K562 (cell line): ENCODE data around the gene SKIDA1. TPM values are rescaled to one million over a fixed set of nuclear protein-coding genes. Genes with fewer than 3 reads are reported as not detected.

ENCODE experiments used
- ATAC-seq: fragments of 200-7000 bp; cut with Tn5 transposase; 3 replicates; pipeline ENCODE4 v1.9.1; 2020; ENCODE audit warnings: moderate library complexity
- BruUV-seq: library from RNA; stranded (reverse); fragments of 400-500 nt; replicated peaks from 2 replicates; lab custom pipeline; 2021; lab: Mats Ljungman, UMichigan
- CTCF ChIA-PET: fragments of 300-600 bp; formaldehyde crosslinking; extraction: SDS; loops from one replicate; lab custom pipeline; 2021; ENCODE audit warnings: low intra/inter-chr PET ratio; lab: Yijun Ruan, JAX
- POLR2A ChIA-PET: fragments of 300-600, 350-650 bp; sonication (Branson Sonifier 250); formaldehyde crosslinking; extraction: SDS; loops from one replicate; lab custom pipeline; 2021; ENCODE audit warnings: antibody characterized with exemption, inconsistent platforms; lab: Yijun Ruan, JAX
- DNase-seq, 4 experiments: peaks; one replicate each; pipeline versions ENCODE4 v3.0.0 to v3.0.0-alpha.2; 2011 to 2018; ENCODE audit warnings: low spot score in 3 of 4, mixed read lengths in 3 of 4; ENCODE audit errors: extremely low read depth in 1 of 4
- FAIRE-seq: peaks from 2 replicates; lab custom pipeline; 2011; peaks lifted over from hg19 to GRCh38; lab: Jason Lieb, UNC
- H2AFZ ChIP-seq: 2 replicates; pipeline ENCODE4 v1.6.0; 2011; ENCODE audit warnings: low read depth, low read length, control low read depth, inconsistent platforms
- H3K27ac ChIP-seq: fragments of 200-600 bp; 3 replicates; pipeline ENCODE4 v1.8.0; 2011; ENCODE audit warnings: low read depth, mild to moderate bottlenecking, control low read depth, inconsistent platforms, low read length, moderate library complexity, mixed read lengths; ENCODE audit errors: extremely low read depth
- H3K27me3 ChIP-seq, 2 experiments: fragments of 300-600 bp in 1 of 2; 2 replicates in 1 of 2; 3 replicates in 1 of 2; pipeline versions ENCODE4 v1.6.0 to v1.8.0; 2011; ENCODE audit warnings: inconsistent platforms in 2 of 2, low read length in 2 of 2, mild to moderate bottlenecking in 1 of 2, mixed read lengths in 1 of 2, moderate library complexity in 1 of 2; ENCODE audit not compliant: control insufficient read depth in 2 of 2, insufficient read depth in 2 of 2
- H3K36me3 ChIP-seq: fragments of 300-600 bp; 3 replicates; pipeline ENCODE4 v1.8.0; 2011; ENCODE audit warnings: mild to moderate bottlenecking, low read length, inconsistent platforms; ENCODE audit not compliant: control insufficient read depth, insufficient read depth
- H3K4me1 ChIP-seq, 2 experiments: fragments of 200-600 bp in 1 of 2; replicated peaks in 1 of 2; 2 replicates in 1 of 2; 3 replicates in 1 of 2; pipeline versions ENCODE4 v1.5.1 to v1.8.0; 2011; ENCODE audit warnings: inconsistent platforms in 2 of 2, low read length in 2 of 2, mild to moderate bottlenecking in 1 of 2, mixed read lengths in 1 of 2, moderate library complexity in 1 of 2; ENCODE audit not compliant: control insufficient read depth in 2 of 2, insufficient read depth in 2 of 2
- H3K4me2 ChIP-seq: 2 replicates; pipeline ENCODE4 v1.6.1; 2011; ENCODE audit warnings: low read length, control low read depth, inconsistent platforms, mixed read lengths; ENCODE audit not compliant: insufficient read depth
- H3K4me3 ChIP-seq: fragments of 200-600 bp; sonication (generic), shearing (Covaris generic); 2 replicates; pipeline ENCODE4 v1.5.1; 2016; ENCODE audit warnings: control low read depth, inconsistent platforms
- H3K79me2 ChIP-seq: fragments of 200-600 bp; 3 replicates; pipeline ENCODE4 v1.8.0; 2011; ENCODE audit warnings: low read length, inconsistent platforms; ENCODE audit not compliant: control insufficient read depth, insufficient read depth
- H3K9ac ChIP-seq, 2 experiments: 2 replicates each; pipeline versions ENCODE4 v1.6.0 to v1.6.1; 2011; ENCODE audit warnings: low read depth in 2 of 2, low read length in 2 of 2, control low read depth in 1 of 2, inconsistent platforms in 1 of 2, mild to moderate bottlenecking in 1 of 2, mixed read lengths in 1 of 2; ENCODE audit not compliant: insufficient read depth in 1 of 2
- H3K9me1 ChIP-seq: one replicate; pipeline ENCODE4 v1.6.0; 2011; ENCODE audit warnings: inconsistent platforms, mild to moderate bottlenecking, low read length, moderate library complexity; ENCODE audit not compliant: control insufficient read depth, insufficient read depth
- H3K9me3 ChIP-seq: replicated peaks from 2 replicates; pipeline ENCODE4 v1.5.1; 2011; ENCODE audit warnings: low read depth, low read length, inconsistent platforms; ENCODE audit not compliant: control insufficient read depth, insufficient read depth
- H4K20me1 ChIP-seq: replicated peaks from 2 replicates; pipeline ENCODE4 v1.6.1; 2011; ENCODE audit warnings: low read length, inconsistent platforms, mixed read lengths; ENCODE audit not compliant: control insufficient read depth, insufficient read depth
- ELF1 ChIP-seq: fragments of 200-800 bp; sonication (Bioruptor generic); IDR thresholded peaks from 2 replicates; pipeline ENCODE4 v1.6.1; 2016; ENCODE audit warnings: missing genetic modification characterization, missing compliant biosample characterization
- HNRNPLL ChIP-seq: fragments of 200-400 bp; formaldehyde crosslinking; IDR thresholded peaks from 2 replicates; pipeline ENCODE4 v1.6.1; 2017; ENCODE audit warnings: low read length, low read depth, mild to moderate bottlenecking; ENCODE audit not compliant: poor library complexity, severe bottlenecking
- ILK ChIP-seq: fragments of 450-650 bp; IDR thresholded peaks from 2 replicates; pipeline ENCODE4 v1.6.1; 2016; ENCODE audit warnings: missing genetic modification characterization, low read depth, mild to moderate bottlenecking, missing compliant biosample characterization, moderate library complexity, borderline replicate concordance
- L3MBTL2 ChIP-seq: fragments of 450-650 bp; IDR thresholded peaks from 2 replicates; pipeline ENCODE4 v1.6.1; 2016; ENCODE audit warnings: mild to moderate bottlenecking, moderate library complexity
- SIN3B ChIP-seq: fragments of 450-650 bp; IDR thresholded peaks from 2 replicates; pipeline ENCODE4 v1.6.1; 2017; ENCODE audit warnings: low read depth, mild to moderate bottlenecking, moderate library complexity
- ZBTB8A ChIP-seq: fragments of 450-650 bp; IDR thresholded peaks from 2 replicates; pipeline ENCODE4 v1.6.1; 2018; ENCODE audit warnings: mild to moderate bottlenecking, moderate library complexity; ENCODE audit not compliant: partially characterized antibody
- ZFPM2 ChIP-seq: fragments of 250-450 bp; sonication (Bioruptor Pico); IDR thresholded peaks from 2 replicates; pipeline ENCODE4 v1.5.1; 2022; ENCODE audit warnings: mild to moderate bottlenecking
- ZNF175 ChIP-seq: fragments of 200-800 bp; sonication (Bioruptor generic); IDR thresholded peaks from 2 replicates; pipeline ENCODE4 v1.6.1; 2016; ENCODE audit warnings: low read depth, mild to moderate bottlenecking, missing genetic modification characterization, missing compliant biosample characterization
- ZNF408 ChIP-seq: fragments of 250-450 bp; sonication (Bioruptor Pico); IDR thresholded peaks from 2 replicates; pipeline ENCODE4 v1.4.0; 2020; ENCODE audit warnings: low read depth, mild to moderate bottlenecking, moderate library complexity
- ZNF584 ChIP-seq: fragments of 200-800 bp; sonication (Bioruptor generic); IDR thresholded peaks from 2 replicates; pipeline ENCODE4 v1.6.1; 2016; ENCODE audit warnings: low read depth, mild to moderate bottlenecking, missing genetic modification characterization, missing compliant biosample characterization
- WGBS: fragments of 100-300 bp; shearing (Covaris generic); methylation state at CpG from one replicate; pipeline ENCODE4 v1.1.6; 2016; ENCODE audit warnings: low coverage, mixed read lengths; ENCODE audit not compliant: insufficient coverage; ENCODE audit errors: missing lambda C conversion rate; 5-methylcytosine and 5-hydroxymethylcytosine counted together
- in situ Hi-C: fragments of 300-500 bp; cut with MboI; formaldehyde crosslinking; loops from 4 replicates; pipeline ENCODE4 v1.15.0; 2018; ENCODE audit warnings: inconsistent platforms, mixed read lengths
- intact Hi-C: fragments of 100-400 bp; cut with micrococcal nuclease; formaldehyde crosslinking; loops from 2 replicates; pipeline ENCODE4 v1.14.2; 2022
- polyA plus RNA-seq, 8 experiments: library from polyadenylated mRNA; depleted of rRNA in 4 of 8; stranded (reverse) in 5 of 8; unstranded in 3 of 8; fragments of >200 nt; fragmentation: Nextera tagmentation in 2 of 8; fragmentation: Illumina TruSeq in 1 of 8; extraction: Ambion mirVana in 2 of 8; extraction: Trizol in 1 of 8; gene quantifications; 2 replicates each; pipeline versions ENCODE4 v1.2.1 to v1.2.3, GENCODE V29; 2011 to 2014; ENCODE audit warnings: inconsistent platforms in 1 of 8, missing spikeins in 1 of 8
- total RNA-seq, 7 experiments: library from RNA; depleted of rRNA in 6 of 7; stranded (reverse); fragments of >200 nt in 6 of 7; fragmentation: Illumina TruSeq in 2 of 7; extraction: Trizol in 2 of 7; gene quantifications; 2 replicates each; pipeline versions ENCODE4 v1.2.1 to v1.2.3, GENCODE V29; 2011 to 2021; ENCODE audit warnings: low replicate concordance in 1 of 7
- TF ChIP-seq, protein P1 (sequence below): conservative IDR thresholded peaks from 2 replicates; pipeline ENCODE4 v1.6.1; 2011; ENCODE audit warnings: low read depth, mild to moderate bottlenecking, low read length; ENCODE audit not compliant: control insufficient read depth

SKIDA1 gene
- total and polyA plus RNA-seq, 9 of the 15 experiments (the other 6 are each of a cell fraction or from before 2014, with no cell fraction given), result 0.05 to 1.1 (median 0.42) TPM

DNA sequence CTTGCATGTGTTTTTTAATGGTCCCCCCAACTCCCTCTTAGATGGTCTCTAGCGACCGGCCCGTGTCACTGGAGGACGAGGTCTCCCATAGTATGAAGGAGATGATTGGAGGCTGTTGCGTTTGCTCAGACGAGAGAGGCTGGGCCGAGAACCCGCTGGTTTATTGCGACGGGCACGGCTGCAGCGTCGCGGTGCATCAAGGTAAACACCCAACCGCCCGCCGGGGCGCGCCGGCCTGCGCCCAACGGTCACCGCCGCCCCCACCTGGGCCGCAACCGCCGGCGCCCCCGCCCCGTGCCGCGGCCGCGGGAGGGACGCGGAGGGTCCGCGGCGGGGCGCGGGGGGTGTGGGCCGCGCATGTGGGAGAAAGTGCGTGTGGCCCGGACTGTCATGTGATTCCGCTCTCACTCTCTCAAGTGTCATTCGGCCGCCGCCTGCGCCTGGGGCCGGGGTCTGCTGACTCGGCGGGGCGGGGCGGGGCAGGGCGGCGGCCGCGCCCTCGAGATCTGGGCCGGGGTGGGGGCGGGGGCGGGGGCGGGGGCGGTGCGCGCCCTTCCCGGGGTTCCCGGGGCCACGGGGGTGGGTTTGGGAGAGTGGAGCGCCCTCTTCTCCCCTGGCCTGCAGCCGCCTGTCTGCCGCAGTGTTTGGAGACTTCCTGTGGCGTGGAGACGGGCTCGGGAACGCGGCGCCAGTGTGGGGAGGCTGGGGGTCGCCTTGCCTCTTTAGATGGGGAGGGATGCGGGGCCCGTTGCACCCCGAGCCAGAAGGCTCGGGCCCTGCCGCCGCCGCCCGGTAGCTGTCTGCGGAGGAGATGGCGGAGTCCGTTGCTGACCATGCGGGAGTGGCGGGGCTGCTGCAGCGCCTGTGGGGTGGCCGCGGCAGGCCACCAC lies 9.4 kb upstream of the SKIDA1 start (continued):
- TF ChIP-seq, protein P1, sequence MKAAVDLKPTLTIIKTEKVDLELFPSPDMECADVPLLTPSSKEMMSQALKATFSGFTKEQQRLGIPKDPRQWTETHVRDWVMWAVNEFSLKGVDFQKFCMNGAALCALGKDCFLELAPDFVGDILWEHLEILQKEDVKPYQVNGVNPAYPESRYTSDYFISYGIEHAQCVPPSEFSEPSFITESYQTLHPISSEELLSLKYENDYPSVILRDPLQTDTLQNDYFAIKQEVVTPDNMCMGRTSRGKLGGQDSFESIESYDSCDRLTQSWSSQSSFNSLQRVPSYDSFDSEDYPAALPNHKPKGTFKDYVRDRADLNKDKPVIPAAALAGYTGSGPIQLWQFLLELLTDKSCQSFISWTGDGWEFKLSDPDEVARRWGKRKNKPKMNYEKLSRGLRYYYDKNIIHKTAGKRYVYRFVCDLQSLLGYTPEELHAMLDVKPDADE, result 0 out of 2 replicates have a peak, but pooled peaks have one; percentile 30
- TF ChIP-seq HNRNPLL, result peak; percentile 18
- 0 out of 2 replicates have a peak, but pooled peaks have one; percentile 19 for TF ChIP-seq L3MBTL2
- 0 out of 2 replicates have a peak, but pooled peaks have one; percentile 40 for TF ChIP-seq SIN3B

DNA sequence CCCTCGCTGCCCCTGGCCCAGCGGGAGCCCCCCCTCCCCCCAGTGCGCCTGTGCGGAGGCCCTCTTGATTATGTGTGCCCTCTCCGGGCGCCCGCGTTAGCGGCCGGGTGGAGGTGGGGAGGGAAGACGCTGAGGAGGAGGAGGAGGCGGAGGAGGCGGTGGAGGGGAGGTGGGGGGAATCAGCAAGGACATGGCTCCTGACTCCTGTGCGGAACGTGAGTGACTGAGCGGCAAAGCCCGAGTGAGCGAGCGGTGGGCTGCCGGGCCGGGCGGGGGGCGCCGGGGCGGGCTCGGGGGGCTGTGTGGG lies 8.8 kb upstream of the SKIDA1 start:
- DNase-seq (no peak), FAIRE-seq (no peak), ATAC-seq (no peak)
- Histone ChIP-seq H3K4me2 (peak overlapping the region; percentile 84; the same call in 1 of the 2 replicates), H3K4me3 (peak overlapping the region; percentile 60), H3K79me2 (peaks cover 69% of the 10 kb centered on the region), H4K20me1 (no peaks in the 10 kb centered on the region), H3K9ac (peak overlapping the region; percentile 59 to 91; a peak in 3 of 4 replicates), H3K9me3 (no peaks in the 10 kb centered on the region), H3K4me1 (peaks cover 8 to 11% of the 10 kb centered on the region in 2 experiments; a peak in 4 of 5 replicates), H3K36me3 (peaks cover 37% of the 10 kb centered on the region; the same call in 2 of the 3 replicates), H3K27me3 (no peaks in the 10 kb centered on the region), H3K9me1 (no peaks in the 10 kb centered on the region), H3K27ac (peak overlapping the region; percentile 96), H2AFZ (no peak overlapping the region)
- in situ Hi-C loops (no loop called here), intact Hi-C loops (loop anchor here (5.0 kb wide), 2 partner anchors 37 to 693 kb away; no protein-coding TSS in a partner anchor)
- ChIA-PET CTCF (no interaction called here), POLR2A (interaction anchor here (0.6 kb wide), 1 partner anchor 40 kb away, joined by 3 read pairs; no protein-coding TSS in a partner anchor)
- BruUV-seq, result no TSS peak
- WGBS, result no CpG with 5 or more reads among the region's 26 CpGs
- TF ChIP-seq ELF1 (0 out of 2 replicates have a peak, but pooled peaks have one; percentile 12), ZNF175 (0 out of 2 replicates have a peak, but pooled peaks have one; percentile 3), ZNF408 (CRISPR knock-in tag) (no peak), ZNF584 (CRISPR knock-in tag) (peak; percentile 52), ZBTB8A (no peak), ILK (tag) (no peak), ZFPM2 (no peak)
